GM21529 (cell line): ENCODE measurements around the gene CDH4.

ENCODE experiments used
- ATAC-seq: cut with Tn5 transposase; IDR thresholded peaks from one replicate; pipeline ENCODE4 v1.9.1; 2021; ENCODE audit not compliant: unreplicated experiment

The CDH4 gene

DNA sequence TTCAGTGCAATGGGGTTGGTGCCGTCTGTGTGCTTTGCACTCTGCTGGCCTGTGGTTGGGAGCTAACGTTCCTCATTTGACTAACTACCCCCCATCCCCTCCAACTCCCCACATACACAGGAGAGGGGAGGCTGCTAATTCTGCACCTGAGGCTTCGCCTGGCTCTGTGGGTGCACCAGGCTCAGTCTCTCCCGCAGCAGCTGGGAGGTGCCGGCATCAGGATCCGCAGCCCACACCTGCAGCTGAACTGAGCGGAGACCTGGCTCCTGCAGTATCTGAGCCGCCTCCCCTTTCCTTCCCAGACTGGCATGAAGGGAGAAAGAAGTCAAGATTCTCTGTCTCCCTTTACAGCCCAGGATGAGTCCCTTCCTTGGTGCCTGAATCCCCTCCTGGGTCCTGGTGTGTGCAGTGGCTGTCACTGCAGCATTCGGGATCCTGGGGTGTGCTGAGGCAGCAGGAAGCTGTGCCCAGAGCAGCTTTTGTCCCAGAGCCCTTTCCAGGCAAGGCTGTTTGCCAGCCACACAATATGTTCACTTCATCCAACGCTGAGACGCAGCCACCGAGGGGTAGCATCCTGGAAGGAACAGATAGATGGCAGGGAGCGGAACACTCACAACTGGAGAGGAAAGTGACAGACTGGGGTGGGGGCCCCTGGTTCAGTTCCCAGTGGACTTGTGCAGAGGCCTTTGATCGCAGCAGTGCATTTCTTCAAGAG lies 70.2 kb downstream of the CDH4 start:
- no peak for ATAC-seq

DNA sequence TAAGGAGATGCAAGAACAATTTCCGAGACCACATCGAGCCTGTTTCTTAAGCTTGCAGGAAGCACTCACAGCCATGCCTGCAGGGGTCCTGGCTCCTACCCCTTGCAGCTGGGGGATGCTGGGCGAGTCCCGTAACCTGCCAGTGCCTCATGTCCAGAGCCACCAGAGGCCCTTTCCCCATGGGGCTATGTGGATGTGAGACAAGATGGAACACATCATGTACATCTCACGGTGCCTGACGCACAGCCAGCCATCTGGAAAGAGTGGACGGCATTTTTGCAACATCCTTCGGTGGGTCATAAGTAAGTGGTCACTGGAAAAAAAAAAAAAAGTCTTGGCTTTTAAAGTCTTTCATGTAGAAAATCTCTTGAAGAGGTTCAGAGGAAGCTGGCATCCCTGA lies 72.8 kb downstream of the CDH4 start:
- ATAC-seq, result no peak

DNA sequence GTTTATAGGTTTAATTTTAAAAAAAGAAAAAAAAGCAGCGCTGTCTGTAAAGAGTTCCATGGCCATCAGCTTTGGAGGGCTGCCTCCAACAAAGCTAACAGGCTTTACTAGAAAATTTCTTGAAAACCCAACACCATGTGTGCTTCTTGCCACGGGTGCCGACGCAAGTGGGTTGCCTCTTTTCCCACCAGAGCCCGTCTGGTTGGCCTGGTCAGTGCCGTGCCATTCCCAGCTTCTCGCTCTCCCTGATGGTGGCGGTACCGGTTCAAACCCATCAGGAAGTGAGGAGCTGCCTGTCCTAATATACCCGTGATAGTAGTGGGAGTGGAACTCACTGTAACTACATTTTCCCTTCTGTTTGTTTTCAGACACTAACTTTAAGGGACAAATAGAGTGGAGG lies 73.7 kb downstream of the CDH4 start:
- no peak for ATAC-seq

DNA sequence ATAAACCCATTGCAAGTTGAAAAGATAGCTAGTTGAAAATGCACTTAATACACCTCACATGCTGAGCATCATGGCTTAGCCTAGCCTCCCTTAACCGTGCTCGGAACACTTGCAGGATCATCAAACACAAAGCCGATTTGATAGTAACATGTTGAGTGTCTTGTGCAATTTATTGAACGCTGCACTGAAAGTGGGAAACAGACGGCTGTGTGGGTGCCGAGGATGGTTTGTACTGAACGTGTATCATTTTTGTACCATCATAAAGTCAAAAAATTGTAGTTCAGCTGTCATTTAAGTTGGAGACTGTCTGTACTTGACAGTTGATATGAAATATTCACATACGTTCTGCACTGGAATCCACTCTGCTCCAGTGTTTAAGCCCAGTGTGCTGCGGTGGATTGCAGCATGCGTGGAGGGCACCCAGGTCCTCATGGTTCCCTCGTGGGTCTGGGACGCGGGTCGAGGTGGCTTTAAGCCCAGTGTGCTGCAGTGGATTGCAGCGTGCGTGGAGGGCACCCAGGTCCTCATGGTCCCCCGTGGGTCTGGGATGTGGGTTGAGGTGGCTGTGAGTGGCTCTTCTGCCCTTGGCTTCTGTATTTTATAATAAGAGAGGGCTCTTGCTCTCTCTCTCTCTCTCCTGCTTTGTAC lies 77.0 kb downstream of the CDH4 start:
- no peak for ATAC-seq

DNA sequence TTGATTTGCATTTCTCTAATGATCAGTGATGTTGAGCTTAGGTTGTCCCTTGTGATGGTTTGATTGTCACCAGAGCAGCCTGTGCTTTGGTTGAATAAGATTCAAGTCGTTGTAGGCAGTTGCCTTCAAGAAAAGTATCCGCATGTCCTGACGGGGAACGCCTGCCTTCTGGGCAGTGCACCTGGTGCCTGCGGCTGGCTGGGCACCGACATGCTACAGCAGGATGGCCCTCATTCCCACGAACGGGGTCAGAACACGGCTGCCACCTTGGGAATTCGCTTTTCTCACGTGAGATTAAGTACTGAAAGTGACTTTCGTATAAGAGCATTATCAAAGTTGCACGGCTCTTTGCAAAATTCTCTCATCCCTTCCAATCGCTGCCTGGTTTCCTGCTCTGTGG lies 78.4 kb downstream of the CDH4 start:
- ATAC-seq, result no peak

DNA sequence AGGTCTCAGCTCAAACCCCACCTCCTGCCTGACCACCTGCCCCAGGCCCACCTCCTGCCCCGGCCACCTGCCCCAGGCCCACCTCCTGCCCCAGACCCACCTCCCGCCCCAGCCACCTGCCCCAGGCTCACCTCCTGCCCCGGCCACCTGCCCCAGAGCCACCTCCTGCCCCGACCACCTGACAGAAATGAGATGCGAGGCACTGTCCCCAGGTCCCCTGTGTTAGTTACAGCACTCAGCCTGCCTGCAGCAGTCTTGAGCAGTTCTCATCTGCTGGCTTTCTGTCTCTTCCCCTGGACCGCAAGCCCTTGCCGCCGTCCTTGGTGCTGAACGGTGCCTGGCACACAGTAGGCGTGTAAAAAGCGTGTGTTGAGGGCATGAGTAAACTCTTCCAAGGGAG lies 79.5 kb downstream of the CDH4 start:
- no peak for ATAC-seq

DNA sequence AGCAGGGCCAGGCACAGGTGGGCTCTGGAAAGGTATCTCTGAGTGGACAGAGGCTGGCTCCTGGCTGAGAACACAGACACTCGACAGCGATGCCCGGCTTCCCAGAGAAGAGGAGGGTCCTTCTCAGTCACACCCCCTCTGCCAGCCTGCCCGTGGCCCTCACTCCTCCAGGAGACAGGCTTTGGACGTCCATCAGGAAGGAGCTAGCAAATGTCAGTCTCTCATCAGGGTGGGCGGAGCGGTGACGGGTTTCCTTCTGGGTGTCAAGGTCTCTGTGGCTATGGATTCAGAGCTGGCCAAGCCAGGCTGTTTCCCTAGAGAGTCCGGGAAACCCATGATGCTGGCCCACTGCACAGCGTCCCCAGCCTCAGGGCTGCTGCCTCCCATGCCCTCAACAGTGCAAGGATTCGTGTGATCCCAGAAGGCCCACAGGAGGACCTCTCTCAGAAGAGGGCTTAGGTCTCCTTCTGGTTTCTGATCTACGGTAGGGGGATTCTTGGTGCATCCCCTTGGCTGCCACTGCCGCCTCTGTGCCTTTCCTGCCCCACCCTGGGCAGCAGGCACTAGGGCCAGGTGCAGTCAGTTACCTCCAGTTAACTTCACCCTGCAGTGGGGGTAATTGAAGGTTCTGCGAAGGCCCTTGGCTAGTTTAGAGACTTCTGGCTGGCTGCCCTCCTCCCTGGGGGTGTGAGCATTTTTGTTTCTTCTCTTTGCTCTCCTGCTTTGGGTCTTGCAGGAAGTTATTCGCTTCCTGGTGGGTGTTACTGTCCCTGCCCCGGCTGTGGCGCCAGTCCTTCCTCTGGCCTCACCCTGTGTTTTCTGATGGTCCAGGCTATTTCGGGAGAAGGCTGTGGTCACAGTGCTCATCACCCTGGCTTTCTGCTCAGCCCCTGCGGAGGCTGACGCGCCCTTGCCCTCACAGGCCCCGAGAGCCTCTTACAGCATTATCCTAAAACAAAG lies 80.2 kb downstream of the CDH4 start:
- no peak for ATAC-seq

DNA sequence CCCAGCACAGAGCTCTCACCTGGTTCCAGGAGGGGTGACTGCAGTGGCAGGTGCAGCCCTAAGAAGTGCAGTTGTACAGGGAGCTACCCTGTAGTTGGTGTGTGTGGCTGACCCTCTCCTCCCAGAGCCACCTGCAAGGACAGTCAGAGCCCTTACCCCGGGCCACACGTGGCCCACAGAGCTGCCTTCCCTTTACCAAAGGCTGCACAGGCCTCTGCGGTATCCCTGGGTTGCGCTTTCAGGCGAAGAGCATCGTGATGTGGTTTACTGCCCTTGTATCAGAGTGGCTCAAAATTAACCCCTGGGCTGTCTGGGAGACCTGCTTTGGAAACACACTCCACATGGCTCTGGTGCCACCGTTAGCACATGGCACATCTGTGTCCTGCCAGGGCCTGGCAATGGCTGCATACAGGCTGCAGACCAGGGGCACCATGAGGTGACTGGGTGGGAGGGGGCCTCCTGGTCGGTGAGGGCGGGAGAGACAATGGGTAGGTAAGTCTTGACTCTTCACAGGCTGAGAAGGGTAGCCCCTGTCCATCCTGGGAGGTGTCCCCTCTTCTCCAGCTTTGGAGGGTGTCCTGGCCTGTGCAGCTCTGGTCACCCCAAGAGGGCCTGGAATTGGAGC lies 81.5 kb downstream of the CDH4 start:
- no peak for ATAC-seq

DNA sequence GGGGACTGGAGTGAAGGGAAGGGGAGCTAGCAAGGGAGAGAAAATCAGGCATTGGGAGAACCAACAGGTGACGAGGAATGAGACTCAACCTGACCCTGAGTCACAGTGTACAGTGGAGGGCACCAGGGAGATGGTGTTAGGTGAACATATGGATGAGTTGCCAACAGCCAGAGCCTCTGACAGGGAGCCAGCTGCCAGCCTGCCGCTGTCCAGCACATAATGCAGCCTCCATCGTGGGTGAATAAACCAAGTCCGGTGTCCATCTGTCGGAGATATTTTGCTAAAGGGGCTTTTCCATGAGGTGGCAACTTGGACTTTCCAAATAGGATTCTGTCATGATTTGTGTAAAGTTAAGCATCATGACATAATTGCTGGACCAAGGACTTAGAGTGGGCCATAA lies 88.1 kb downstream of the CDH4 start:
- ATAC-seq, result no peak

DNA sequence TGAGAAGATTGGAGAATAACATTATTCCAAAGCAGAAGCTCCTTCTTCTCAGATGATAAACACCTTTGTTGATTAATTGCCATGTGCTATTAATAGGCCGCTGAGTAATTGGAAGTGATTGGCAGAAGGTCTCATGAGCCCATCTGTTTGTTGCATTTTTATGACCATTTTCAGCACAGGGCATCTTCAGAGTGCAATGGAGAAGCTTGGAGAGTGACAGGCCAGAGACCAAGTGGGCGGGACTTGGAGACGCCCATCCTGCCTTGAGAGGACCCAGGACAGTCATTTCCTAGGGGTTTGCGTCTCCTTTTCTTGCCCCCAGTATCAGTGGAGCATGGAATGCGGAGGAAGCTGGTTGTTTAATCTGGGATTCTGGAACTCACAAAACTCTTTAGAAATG lies 89.5 kb downstream of the CDH4 start:
- ATAC-seq, result no peak

DNA sequence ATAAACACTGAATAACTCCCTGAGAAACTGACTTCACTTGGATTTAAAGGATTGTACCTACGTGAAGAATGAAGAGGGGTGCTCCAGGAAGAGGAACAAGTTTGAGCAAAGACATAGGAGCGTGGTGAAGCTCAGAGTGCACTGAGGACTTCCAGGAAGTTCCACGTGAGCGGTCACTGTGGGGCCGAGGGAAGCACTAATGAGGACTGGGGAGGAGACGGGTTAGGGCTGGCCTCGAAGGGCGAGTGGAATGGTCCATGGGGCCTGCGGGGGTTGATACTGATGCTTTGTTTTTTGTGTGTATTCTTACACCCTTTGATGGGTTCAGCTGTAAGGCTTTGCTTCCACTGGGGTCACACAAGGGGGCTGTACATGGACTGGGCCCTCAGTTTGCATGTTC lies 91.9 kb downstream of the CDH4 start:
- no peak for ATAC-seq

DNA sequence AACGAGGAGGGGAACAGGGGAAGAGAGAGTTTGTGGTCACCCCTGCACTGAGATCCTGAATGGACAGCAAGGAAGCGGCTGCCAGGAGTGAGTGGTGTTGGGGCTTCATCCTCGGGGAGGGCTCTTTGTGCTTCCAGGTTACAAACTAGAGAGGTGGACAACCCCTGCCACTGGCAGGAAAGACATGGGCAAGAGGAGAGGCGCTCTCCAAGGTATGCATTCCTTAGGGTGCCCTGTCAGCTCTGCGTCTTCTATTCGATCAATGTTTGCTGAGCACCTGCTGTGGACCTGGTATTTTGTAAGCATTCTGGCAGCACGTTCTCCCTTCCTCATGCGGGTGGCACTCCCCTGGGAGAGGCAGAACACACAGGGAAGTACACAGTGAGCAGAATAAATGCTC lies 93.6 kb downstream of the CDH4 start:
- ATAC-seq, result no peak

DNA sequence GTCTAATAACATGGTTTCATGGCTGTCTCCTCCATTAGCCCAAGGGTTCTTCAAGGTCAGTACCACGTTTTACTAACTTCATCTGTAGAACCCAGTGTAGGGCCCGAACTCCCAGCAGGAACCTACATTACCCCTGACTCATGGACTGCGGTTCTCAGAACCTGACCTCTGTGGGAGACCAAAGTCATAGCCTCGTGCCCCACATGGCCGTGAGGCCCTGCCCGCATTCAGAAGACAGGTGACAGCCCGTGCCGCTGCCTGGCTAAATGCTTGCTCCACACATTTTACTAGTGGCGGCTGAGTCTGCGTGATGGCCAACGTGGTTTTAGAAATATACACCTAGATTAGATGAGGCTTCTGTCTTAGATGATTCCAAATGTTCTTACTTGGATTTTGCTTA lies 94.9 kb downstream of the CDH4 start:
- ATAC-seq, result no peak

DNA sequence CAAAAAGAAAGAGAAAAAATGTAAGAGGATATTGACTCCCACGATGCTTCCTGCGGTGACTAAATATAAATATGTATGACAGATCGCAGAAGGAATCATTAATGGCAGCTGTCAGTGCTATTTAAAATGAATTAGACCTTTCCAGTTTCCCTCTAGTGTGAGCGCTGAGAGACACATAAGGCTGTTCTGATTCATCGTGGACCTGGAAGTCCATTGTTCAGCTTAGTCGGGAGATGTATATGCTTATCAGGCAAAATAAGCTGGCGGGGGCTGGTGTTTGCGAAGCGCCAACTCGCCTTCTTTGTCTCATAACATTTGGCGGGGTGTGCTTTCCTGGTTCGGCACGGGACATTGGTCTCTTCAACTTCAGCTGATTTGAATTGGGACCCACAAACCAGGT lies 95.4 kb downstream of the CDH4 start:
- no peak for ATAC-seq

DNA sequence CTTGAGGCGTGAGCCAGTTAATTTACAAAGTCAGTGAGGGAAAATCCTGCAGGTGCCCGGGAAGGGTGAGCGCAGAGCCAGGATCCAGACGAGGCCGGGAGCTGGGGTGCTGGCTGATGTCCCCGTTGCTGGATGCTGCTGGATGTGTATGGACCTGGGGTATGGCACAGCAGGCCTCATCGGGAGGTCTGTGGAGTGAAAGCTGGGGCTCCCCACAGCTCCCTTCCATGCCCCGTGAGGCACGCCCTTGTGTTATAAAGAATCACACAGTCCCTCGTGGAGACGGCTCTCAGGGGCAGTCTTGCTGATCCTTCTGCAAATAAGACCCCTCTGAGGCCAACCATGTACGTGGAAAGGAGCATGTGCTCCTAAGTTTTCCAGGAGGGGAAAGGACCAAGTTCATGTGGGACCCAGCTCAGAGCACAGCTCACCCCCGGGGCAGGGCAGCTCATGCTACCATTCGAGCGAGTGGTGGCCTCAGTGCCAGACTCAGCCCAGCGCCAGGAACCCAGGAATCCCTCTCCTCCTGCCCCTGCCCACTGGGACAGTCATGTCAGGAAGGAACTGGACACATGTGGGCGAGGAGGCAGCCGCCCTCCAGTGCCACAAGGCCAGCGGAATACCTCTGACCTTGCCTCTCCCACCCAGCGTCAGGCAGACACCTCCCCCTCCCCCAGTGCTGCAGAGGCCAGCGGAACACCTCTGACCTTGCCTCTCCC lies 97.5 kb downstream of the CDH4 start:
- no peak for ATAC-seq

DNA sequence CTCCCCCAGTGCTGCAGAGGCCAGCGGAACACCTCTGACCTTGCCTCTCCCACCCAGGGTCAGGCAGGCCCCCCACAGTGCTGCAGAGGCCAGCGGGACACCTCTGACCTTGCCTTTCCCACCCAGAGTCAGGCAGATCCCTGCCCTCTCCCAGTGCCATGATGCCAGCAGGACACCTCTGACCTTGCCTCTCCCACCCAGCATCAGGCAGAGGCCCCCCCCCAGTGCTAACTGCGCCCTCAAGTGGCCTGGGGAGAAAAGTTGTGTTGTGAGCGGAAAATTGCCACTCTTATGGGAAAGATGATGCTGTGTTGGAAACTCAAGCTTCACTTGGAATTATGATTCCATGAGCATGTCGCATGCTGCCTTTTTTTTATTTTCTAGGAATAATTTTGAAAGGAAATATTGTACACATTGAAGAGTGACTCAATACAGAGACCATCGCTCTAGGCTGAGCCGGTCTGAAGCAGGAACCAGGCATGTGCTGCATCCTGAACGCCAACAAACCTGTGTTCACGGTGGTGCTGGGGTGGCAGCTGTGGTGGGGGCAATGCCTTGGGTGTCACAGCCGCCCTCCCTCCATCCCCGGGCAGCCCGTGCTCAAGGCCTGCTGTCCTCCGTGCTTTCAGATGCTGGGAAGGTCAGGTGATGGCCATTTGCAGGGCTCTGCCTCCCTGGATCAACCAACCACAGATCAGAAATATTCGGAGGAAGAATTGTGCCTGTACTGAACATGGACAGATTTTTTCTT lies 98.6 kb downstream of the CDH4 start:
- ATAC-seq, result no peak

DNA sequence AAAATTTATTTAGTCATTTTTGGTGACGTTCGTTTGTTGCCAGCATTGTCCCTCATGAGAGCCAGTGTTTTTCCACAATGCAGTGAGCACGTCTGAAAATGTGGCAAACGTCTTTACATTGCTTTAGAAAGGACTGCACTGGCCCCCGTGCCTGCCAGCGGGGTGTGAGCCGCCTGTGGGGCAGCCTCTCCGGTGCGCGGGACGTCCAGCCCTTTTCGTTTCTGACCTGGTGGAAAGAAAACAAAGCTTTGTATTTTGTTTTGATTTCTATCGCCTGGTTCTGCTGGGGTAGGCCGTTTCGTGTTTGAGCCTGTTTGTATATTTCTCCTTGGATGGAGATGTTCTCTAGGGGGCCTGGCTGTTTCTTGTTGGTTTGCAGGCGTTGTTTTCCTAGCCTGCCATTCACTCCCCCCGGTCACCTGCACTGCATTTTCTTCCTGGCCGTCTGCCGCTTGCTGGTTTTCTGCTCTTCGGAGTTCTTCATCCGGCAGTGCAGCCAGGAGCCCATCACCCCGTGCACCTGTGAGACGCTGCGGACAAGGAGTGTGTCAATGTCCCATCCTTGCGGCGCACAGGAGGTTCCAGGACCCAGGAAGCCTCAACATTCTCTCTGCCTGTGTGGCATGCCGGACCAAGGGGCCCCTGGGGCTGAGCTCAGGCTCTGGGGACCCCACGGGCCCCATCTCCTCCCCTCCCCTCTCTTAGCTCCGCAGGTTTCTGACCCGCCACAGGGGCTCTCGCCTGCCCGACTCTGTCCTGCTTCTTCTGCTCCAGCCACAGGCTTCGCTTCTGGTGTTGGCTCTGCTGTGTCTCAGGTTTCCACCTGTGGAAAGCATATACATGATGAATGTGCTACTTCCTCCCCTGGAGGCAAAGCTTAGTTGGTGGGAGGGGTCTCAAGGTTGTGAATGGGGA lies 100.5 kb downstream of the CDH4 start:
- ATAC-seq, result no peak

DNA sequence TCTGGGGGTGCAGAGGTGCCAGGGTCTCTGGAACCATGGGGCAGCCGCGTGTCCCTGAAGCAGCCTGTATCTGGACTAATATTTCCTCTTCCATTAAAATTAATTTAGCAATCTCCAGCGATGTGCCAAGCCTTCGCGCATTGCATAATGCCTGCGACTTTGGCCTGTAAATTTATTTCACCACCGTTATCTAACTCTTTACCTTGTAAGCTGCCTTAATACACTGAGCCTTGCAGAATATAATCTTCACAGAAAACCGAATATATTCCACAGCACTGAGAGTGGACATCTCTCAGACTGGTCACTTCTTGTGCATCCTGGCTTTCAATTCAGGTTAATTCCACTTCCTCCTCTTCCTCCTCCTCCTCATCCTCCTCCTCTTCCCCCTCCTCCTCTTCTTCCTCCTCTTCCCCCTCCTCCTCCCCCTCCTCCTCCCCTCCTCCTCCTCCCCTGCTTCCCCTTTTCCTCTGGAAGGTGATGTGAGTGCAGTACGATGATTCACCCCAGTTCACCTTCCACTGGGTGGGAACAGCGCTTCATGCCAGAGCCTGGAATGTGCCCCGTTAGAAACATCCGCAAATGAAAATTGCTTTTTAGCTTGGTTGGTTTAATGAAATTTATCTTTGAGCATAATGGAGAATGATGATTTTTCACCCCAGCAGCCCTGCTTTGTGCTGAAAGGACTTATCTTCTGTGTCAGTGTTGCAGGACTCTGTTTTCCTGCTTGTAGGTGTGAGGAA lies 101.4 kb downstream of the CDH4 start:
- ATAC-seq, result no peak
